IPS-NIHi11 (cell line): ENCODE data around the gene DEGS1.
"Not testable (repeated sequence)": the region's sequence is repeated elsewhere in the genome, so short reads cannot be mapped to it uniquely, and the experiment has no call there.

Experiments used
- DNase-seq: peaks from one replicate; pipeline ENCODE4 v3.0.0; 2012; ENCODE audit warnings: mixed read lengths, low spot score

DEGS1 gene

GRCh38 chr1:224181453-224181810, 1.6 kb upstream of the DEGS1 start:
- no peak for DNase-seq

- DNase-seq = no peak
Observed at GRCh38 chr1:224182057-224182865, 779 bp upstream of the DEGS1 start.

GRCh38 chr1:224183591-224184312, 712 bp downstream of the DEGS1 start:
- peak; percentile 73 for DNase-seq

GRCh38 chr1:224185208-224185607, 2.2 kb downstream of the DEGS1 start:
- DNase-seq = no peak

- no peak for DNase-seq
Observed at GRCh38 chr1:224188286-224188685, 5.2 kb downstream of the DEGS1 start.

- no peak for DNase-seq
Observed at GRCh38 chr1:224189561-224189960, 6.5 kb downstream of the DEGS1 start.

GRCh38 chr1:224192082-224192788, 9.2 kb downstream of the DEGS1 start:
- DNase-seq = no peak

- DNase-seq = no peak
Observed at GRCh38 chr1:224193319-224193966, 10.4 kb downstream of the DEGS1 start.

- DNase-seq = no peak
Observed at GRCh38 chr1:224196813-224197600, 14.0 kb downstream of the DEGS1 start.

GRCh38 chr1:224198572-224198971, 15.5 kb downstream of the DEGS1 start:
- DNase-seq = no peak

- DNase-seq = no peak
Observed at GRCh38 chr1:224199679-224200078, 16.6 kb downstream of the DEGS1 start.

GRCh38 chr1:224201383-224201782, 18.3 kb downstream of the DEGS1 start:
- DNase-seq = no peak

- DNase-seq = no peak
Observed at GRCh38 chr1:224201853-224202252, 18.8 kb downstream of the DEGS1 start.

GRCh38 chr1:224203243-224204016, 20.4 kb downstream of the DEGS1 start:
- peak; percentile 44 for DNase-seq

GRCh38 chr1:224205438-224205840, 22.4 kb downstream of the DEGS1 start:
- DNase-seq = no peak

GRCh38 chr1:224205931-224206538, 23.0 kb downstream of the DEGS1 start:
- not testable (repeated sequence) for DNase-seq

GRCh38 chr1:224211206-224211962, 28.3 kb downstream of the DEGS1 start:
- DNase-seq = no peak

- no peak for DNase-seq
Observed at GRCh38 chr1:224212618-224213061, 29.6 kb downstream of the DEGS1 start.

GRCh38 chr1:224213438-224214119, 30.5 kb downstream of the DEGS1 start:
- peak; percentile 62 for DNase-seq
